NCI-H82 (cell line): ENCODE measurements around the gene HSPB8.

ENCODE experiments used
- DNase-seq: peaks from one replicate; lab custom pipeline; 2025; lab: John Stamatoyannopoulos, UW

The HSPB8 gene, protein sequence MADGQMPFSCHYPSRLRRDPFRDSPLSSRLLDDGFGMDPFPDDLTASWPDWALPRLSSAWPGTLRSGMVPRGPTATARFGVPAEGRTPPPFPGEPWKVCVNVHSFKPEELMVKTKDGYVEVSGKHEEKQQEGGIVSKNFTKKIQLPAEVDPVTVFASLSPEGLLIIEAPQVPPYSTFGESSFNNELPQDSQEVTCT

DNA sequence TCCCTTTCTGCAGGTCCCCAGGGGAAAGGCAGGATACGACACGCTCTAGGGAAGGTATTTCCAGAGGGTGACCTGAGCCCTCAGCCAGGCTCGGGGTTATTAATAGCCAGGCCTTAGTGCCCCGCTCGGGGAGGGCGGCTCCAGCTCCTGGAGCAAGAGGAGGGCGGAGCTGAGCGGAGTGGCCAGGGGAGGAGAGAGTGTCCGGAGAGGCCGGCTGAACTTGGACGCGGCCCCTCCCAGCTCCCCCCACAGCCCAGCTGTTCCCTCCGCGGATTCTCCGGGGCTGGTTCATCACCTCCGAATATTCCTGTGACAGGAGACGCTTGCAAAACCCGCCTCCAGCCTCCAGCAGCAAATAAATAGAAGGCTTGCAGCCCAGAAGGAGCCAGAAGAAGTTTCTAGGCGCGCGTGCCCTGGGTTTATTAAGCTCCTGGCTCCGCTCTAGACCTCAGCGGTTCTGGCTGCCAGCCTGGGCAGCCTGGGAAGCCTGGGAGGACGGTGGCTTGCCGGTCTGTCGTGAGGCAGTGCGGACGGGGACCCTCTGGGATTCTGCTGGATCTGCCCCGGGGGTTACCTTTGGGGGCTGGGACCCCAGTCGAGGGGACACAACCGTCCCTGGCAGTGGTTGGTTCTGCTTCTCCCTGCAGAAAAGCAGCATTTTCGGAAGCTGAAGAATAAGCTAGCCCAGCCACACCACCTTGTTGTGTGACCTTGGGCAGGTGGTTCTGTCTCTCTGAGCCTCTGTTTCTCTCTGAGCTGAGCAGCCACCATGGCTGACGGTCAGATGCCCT, at the start of gene HSPB8:
Gene HSPB8 (plus strand): TSS at position 388 of the 791 bp plus-strand sequence. CDS start 382 bp downstream, at position 770.
- peak; percentile 77 for DNase-seq

DNA sequence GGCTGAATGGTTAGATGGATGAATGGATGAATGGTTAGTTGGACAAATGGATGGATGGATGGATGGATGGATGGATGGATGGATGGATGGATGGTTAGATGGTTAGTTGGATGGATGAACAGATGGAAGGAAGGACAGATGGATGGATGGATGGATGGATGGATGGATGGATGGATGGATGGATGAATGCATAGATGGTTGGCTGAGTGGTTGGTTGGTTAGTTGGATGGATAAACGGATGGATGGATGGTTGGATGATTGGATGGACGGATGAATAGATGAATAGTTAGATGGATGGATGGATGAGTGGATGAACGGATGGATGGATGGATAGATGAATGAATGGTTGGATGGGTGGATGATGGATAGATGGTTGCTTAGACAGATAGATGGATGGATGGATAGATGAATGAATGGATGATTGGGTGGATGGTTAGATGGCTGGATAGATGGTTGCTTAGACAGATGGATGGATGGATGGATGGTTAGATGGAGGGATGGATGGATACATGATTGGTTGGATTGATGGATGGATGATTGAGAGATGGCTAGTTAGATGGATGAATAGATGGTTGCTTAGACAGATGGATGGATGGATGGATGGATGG, 48.8 kb upstream of the HSPB8 start:
- no peak for DNase-seq

DNA sequence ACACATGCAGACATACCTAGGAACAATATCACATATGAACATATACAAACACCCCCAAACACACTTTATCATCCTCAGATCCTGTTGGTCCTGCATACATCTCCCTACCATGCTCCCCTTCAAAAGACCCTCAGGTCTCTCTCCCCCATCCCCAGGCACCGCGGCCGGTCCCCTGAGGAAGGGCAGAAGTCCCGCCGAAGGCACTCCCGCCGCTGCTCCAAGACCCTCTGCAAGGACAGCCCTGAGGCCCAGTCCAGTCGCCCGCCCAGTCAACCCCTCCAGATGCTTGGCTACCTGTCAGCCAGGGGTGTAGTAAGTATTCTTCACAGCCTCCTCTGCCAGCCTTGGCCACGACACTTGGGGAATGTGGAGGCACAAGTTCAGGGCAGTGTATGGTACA, 48.2 kb upstream of the HSPB8 start:
- DNase-seq = no peak

DNA sequence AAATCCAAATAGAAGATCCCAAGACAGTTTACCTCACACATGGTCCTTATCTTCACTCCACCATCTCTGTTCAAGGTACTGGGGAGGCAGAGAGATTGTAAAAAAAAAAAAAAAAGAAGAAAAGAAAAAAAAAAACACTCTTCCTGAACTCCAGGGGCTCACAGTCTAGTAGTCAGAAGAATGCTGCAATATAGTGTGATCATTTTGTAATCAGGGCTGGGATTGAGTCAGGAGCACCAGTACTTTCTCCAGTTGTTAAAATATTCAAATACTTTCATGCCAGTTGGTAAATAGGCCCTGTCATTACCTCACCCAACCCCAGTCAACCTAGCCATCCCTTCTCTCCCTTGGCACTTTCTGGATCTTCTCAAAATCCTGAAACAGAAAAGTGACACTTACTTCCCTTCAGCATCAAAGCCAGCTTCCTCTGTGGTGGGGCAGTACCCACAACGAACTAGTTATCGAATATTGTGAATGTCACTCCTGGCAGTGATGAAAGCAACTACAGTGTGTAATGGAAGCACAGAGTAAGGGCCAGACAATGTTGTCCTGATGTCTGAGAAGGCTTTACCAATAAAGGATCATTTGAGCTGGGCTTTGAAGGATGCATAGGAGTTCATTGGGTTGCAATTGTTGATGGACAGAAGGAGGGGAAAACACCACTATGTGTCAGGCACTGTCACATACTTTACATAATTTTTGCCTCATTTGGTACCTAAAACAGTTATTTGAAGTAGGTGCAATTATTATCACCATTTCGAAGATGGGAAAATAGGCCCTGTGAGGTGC, 44.3 kb upstream of the HSPB8 start:
- no peak for DNase-seq

- no peak for DNase-seq
Observed at GRCh38 chr12:119136811-119137410, 41.8 kb upstream of the HSPB8 start.

- DNase-seq = no peak
Observed at GRCh38 chr12:119139448-119139847, 39.3 kb upstream of the HSPB8 start.

DNA sequence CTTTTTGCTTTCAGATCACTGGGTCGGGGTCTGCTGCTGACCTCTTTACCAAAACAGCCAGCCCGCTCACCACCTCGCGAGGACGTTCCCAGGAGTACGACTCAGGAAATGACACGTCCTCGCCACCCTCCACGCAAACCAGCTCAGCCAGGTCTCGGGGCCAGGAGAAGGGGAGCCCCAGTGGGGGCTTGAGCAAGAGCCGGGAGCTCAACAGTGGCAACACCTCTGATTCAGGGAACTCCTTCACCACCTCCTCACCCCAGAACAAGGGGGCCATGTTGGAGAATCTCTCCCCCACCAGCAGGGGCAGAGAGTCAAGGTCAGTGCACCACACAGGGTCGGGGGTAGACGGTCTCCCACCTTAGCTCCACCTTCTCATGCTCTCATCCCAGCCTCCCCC, 33.4 kb upstream of the HSPB8 start:
- no peak for DNase-seq

DNA sequence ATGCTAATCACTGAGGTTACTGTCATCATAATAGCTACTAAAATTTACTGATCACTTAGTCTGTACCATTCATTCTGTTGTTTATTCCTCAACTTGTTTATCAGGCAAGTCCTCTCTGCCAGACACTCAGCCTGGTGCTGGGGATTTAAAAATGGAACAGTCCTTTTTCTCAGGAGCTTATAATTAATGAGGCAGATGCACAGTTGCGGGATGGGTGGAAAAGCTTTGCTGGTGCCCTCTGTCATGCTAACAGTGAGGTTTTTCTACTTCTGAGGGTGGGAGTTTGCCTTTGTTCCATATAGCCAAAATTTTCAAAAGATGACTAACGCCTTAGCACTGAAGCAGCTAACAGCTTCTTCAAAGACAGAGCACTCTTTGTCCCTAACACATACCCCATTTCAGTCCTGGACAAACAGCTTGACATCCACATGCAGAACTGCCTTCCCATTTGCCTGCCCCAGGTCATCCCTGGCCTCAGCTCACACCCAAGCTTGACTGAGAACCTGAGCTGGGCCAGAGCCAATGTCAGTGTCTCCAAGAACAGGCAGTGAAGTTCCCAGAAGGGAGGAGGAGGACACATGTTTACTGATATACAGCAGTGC, 30.8 kb upstream of the HSPB8 start:
- DNase-seq = no peak

- no peak for DNase-seq
Observed at GRCh38 chr12:119149270-119149669, 29.5 kb upstream of the HSPB8 start.

DNA sequence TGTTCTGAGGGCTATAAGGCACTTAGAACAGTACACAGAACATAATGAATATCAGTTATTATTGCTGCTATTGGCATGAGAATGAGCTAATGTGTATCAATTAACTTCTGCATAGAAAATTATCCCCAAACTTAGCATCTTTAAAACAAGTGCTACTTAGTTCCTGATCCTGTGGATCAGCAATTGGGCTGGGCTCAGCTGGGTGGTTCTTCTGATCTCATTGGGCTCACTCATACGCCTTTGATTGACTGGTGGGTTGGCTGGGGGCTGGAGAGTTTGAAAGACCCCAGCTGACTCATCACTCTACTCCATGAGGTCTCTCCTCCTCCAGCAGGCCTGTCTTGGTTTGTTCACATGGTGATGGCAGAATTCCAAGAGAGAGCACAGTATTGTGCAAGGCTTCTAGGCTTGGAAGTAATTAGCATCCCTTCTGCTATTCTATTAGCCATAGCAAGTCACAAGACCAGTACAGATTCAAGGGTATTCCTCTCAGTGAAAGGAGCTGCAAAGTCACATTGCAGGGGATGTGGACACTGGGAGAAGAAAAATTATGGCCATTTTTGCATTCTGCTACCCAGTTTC, 27.2 kb upstream of the HSPB8 start:
- no peak for DNase-seq

DNA sequence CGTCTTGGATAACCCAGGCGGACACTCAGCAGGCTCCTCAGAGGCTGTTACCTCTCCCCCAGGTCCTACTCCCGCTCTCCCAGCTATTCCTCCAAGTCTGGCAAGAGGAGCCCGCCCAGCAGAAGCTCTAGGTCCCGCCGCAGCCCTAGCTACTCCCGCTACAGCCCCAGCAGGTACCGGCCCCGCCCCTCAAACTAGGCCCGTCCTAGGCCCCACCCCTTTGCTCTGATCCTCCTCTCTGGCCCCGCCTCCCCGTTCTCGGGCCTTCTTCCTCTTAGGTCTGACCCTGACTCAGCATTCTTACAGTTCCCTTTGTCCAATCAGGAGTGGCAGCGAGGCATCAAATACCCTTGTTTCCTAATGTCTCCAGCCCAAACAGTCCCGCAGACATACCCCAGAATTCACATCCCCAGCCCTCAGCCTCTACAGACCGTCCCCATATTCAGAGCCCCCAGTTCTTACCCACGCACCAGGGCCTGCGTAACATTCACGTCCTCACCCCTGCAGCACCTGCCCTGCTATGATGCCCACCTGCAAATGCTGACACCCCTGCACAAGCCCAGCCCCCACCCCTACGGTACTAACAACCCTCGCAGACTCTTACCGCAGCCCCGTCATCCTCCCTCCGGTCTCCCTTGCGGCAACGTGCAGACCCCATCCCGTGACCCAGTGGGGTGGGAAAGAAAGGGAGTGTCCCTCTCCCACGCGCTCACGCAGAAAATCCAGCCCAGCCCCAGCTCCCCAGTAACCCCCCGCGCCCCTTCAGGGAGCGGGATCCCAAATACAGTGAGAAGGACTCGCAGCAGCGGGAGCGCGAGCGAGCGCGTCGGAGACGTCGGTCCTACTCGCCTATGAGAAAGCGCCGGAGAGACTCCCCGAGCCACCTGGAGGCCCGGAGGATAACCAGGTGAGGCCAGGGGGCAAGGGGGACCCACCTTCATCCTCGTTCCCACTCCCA, 25.0 kb upstream of the HSPB8 start:
- DNase-seq = no peak

DNA sequence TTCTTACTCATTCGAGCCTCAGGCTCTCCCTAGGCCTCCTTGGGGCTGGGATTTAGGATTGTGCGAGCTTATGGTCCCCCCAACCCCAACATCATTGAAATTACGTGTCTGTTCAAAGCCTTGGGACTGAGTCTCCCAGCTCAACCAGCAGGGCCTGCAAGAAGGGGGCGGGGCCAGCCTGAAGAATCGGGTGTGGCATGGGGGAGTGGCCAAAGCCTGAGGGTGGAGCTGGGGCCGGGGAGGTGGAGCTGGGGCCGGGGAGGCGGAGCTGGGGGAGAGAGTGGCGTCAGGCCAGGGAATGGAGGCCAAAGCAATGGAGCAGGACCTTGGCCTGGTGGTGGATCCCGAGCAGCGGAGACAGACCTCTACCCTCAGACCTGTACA, 24.3 kb upstream of the HSPB8 start:
- peak; percentile 37 for DNase-seq

DNA sequence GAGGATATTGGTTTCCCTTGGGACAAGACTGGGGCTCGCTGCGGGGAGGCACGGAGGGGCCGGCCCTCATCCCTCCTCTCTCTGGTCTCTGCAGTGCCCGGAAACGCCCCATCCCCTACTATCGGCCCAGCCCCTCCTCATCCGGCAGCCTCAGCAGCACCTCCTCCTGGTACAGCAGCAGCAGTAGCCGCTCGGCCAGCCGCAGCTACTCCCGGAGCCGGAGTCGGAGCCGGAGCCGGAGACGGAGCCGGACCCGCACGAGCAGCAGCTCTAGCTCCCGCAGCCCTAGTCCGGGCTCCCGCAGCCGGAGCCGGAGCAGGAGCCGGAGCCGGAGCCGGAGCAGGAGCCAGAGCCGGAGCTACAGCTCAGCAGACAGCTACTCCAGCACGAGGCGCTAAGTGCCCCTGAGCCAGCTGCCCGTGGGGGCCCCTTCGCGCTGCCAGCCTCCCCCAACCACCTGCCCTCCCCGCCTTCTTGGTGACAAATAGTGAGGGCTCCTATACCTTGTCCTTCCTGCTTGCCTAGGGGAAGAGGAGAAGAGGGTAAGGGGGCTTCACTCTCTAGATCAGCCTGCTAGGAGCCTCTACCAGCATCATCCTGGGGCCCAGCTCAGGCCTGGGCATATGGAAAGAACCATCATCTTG, 22.2 kb upstream of the HSPB8 start:
- DNase-seq = no peak

DNA sequence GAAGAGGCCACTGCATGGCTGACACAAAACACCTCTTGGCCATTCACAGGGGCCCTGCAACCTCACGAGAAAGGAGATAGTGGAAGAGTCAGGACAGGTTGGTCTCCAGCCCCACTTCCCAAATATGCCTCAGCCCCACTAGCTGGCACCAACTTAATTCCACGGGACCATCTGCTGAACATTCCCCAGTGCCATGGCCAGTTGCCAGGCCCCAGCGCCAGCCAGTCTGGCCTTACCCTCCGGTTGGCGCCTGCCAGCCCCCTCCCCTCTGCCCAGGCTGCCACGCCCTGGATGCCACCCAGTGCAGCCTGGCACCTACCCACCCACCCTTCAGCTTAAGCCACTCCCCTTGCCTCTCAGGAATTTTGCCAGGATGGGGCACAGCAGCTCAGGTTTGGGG, 21.2 kb upstream of the HSPB8 start:
- no peak for DNase-seq

GRCh38 chr12:119157978-119158377, 20.8 kb upstream of the HSPB8 start:
- no peak for DNase-seq

GRCh38 chr12:119158402-119158801, 20.3 kb upstream of the HSPB8 start:
- DNase-seq = no peak

GRCh38 chr12:119159844-119160243, 18.9 kb upstream of the HSPB8 start:
- DNase-seq = no peak

- no peak for DNase-seq
Observed at GRCh38 chr12:119167902-119168301, 10.8 kb upstream of the HSPB8 start.

GRCh38 chr12:119168721-119169120, 10.0 kb upstream of the HSPB8 start:
- DNase-seq = no peak

- DNase-seq = no peak
Observed at GRCh38 chr12:119169150-119169549, 9.6 kb upstream of the HSPB8 start.
